Embryonic facial prominence (tissue), 1 donor: ENCODE measurements around the gene BBS9.
A peak's percentile ranks its signal among the peaks of the same experiment; 100 is the strongest.

Source experiments
- DNase-seq: peaks from one replicate; pipeline ENCODE4 v3.0.0-alpha.2; 2016; ENCODE audit errors: extremely low spot score

BBS9 gene

DNA sequence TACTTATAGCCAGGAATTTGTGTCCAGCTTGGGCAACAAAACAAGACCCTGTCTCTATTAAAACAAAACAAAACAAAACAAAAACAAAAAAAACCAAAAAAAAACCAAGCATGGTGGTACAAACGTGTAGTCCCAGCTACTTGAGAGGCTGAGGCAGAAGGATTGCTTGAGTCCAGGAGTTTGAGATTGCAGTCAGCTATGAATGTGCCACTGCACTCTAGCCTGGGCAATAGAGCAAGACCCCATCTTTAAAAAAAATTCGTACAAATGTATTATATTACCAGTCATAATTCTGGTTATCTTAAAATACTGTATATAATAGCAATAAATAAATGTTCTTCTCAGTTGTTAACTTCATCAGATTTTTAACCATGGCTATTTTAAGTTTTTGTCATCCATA, 2.3 kb upstream of the BBS9 start:
- no peak for DNase-seq

DNA sequence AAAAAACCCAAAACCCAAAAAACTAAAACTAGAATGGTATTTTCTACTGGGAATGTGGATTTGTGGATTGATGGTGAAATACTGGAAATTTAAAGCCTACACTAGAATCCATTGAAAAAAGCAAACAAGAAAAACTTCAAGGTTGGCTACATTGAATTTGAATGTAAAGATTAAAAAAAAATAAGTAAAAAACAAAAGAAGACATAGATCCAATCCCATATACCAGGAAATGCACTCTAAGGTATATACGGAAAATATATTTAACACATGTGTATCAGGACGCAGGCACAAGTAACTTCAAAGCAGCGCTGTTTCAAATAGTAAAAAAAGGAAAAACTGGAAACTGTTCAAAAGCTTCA, 754 bp upstream of the BBS9 start:
- no peak for DNase-seq

DNA sequence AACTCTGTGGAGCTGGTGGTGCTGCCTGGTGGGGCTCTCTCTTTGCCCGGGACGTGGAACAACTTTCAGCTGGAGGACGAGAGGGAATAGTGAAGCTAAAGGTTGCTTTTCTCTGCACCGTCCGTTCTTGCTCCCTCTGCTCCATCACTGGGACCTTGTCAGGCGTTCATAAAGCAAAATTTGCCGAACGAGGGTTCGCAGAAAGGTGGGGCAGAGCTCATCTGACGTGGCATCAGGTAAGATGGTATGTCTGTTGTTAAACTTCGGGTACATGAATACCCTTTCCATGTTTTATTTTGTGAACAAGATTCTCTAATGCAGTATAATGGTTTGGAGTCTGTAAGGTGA, 416 bp downstream of the BBS9 start:
- no peak for DNase-seq

DNA sequence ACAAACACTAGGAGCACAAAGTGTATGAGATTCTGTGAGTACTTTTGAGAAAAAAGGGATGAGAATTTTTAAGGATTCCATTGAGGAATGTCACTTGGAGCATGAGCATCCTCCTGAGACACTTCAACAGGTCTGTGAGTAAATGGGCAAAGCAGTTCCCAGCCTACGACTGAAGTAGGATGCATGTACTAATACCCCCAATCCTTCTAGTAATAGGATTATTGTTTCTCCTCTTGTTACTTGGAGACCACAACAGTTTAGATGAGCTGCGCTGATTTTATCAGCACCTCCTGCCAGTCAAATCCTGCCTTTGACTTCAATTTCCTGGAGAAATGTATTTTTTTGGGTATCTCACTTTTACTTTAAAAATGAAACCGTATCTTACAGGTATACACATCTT, 820 bp downstream of the BBS9 start:
- DNase-seq, result no peak

DNA sequence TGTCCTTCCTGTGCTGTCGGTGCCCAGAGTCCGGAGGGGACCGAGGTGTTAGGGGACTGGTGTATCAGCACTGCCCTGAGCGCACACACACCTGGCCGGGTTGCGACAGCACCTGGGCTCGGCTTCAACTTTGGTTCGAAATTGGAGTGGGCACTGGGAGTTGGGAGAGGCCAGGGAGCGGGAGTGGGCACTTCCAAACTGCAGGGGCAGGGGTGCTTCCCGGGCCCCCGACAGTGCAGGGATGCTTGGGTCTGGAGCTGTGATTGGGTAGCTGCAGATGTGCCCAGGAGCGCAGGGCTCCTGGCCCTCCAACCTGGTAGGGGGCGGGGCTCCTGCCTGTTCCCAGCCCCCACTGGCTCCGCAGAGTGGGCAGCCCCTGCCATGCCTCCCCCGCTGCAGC, 7.7 kb downstream of the BBS9 start:
- no peak for DNase-seq

DNA sequence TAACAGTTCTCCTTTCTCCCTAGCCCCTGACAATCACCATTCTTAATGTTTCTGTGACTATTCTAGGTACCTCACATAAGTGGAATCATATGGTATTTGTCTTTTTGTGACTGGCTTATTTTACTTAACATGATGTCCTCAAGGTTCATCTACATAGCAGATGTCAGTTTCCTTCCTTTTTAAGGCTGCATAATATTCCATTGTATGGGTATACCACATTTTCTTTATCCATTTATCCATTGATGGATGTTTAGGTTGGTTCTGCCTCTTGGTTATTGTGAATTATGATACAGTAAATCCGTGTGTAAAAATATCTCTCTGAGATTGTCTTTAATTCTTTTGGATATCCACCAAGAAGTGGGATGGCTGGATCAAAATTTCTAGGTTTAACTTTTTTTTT, 13.2 kb downstream of the BBS9 start:
- DNase-seq, result no peak

DNA sequence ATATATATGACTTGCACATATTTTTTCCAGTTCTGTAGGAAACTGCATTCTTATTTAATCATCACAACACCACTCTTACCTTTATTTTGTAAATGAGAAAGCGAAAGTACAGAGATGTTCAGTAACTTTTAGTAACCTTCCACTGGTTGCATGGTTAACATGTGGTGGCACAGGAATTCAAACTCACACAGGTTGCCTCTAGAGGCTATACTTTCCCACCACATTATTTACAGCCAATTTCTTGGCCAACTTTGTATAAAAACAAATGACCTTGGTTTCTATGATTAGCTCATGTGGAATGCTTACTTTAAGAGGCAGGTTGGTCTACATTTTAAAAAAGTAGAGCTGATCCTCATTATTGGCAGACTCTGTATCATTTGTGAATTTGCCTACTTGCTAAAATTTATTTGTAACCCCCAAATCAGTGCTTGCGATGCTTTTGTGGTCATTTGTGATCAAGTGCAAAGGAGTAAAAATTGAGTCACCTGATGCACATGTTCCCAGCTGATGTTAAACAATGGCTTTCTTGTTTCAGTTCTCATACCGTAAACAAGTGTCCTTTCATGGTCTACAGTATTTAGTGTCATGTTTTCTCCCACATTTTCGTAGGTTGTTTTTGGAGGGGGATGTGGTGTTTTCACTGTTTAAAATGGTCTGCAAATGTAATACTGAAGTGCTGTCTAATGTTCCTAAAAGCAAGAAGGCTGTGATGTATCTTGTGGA, 14.8 kb downstream of the BBS9 start:
- DNase-seq, result no peak

DNA sequence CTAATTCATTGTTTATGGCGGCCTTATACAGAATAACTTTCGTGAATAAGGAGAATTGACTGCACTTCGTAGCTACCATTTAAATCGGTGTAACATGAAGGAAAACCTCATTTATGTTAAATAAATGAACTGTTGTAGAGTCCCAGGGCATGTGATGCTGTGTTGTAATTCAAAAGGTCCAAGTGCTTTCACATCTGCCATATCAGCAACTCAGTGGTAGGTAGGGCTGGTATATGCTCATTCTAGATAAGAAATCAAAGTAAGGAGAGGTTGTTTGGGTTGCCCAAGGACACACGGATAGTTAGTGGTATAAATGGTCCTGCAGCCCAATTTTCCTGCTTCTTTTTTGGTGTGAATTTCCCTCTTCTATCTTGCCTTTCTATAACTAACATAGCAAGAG, 15.8 kb downstream of the BBS9 start:
- DNase-seq, result no peak

DNA sequence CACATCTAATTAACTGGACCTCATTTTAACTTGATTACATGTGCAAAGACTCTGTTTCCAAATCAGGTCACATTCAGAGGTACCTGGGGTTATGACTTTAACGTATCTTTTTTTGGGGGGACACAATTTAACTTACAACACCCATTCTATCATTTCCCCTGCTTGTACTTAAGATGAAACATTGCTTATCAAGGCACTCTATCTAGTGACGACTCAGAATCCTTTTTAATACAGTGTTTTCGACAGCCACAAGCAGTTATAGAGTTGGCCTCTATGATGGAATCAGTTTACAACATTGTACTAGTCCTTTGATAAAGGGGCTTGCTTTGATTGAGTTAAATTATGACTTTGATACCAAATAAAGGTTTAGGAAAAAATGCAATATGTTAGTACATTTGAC, 22.7 kb downstream of the BBS9 start:
- DNase-seq, result no peak

DNA sequence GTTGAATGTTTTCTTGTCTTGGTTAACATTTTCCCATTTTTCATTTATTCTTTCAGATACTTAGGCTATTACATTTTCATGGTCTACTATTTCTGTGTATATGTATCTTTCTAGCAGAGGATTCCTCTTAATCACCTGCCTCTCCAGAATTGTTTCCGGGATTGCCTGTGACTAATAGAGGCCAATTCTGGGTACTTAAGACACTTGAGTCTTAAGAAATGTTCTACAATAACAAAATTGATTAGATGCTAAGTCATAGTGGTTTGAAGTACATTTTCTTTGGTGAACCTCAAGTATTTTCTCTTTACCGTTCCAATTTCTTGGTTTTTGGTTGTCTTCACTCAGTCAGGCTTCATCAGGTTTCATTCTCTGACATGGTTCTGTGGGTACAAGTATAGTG, 26.4 kb downstream of the BBS9 start:
- DNase-seq, result no peak

DNA sequence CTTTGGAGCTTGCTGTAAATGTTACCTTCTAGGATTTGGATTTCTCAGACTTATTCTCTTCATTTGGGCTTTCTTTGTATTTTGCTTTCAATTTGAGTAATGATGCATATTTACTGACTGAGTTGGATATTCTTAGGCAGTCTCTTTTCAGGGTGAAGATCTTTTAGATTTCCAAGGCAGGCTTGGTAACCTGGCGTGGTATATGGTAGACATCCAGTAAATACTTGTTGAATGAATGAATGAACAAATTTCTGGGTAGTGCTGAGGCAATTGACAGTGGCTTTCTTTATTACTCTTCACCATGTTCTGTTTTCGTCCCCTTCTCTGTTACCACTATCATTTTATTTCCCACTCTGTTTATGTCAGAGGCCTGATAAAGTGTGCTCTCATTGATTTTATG, 27.1 kb downstream of the BBS9 start:
- no peak for DNase-seq

DNA sequence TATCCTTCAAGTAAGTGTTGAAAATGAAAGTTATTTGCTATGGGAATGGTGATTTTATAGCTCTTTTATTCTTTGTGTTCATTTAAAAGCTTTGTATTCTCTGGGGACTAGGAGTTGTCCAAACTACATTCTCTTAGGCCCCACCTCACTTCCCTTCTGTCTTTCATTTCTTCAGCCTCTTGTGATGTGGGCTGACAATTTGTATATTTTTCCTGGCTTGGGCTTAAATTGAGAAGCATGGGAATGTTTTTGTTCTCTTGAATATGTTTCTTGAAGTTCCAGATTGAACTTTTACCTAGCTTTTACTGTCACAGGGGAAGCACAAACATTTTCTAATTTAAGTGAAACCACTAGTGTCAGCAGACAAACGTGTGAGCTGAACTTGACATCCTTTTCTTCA, 27.9 kb downstream of the BBS9 start:
- DNase-seq, result no peak

DNA sequence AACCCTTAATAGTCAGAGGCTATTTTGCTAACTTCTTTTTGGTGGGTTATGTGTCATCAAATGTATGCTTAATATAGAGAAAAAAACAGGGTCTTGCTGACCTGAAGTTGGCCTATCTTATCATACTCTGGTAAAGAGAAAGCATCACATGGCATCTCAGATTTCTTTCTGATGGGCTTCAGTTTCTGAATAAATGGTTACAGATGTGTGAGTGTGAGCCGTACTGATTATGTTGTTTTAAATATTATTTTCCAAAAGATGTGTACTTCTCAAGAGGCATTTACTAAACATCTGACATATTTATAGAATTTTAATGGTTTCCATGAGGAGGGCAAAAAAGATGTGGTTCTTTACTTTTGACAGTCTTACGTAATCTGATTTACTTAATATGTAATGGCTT, 28.4 kb downstream of the BBS9 start:
- DNase-seq, result peak; percentile 27

DNA sequence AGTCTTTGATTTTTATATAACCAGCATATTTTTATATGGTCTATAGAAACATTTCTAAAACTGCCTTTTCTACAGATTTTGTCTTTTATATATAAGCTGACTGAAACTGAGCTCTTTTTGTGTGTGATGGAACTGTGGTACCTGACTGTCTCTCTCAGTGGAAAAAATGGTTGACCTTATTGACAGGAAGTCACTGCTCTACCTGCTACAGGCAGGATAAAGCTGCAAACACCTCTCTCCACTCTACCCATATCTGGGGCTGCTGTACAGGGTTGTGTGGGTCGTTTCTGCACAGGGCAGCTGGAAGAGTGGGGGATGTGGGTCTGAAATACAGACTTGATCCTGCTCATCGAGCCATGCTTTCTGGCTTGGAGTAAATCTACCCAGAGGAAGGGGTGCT, 48.5 kb downstream of the BBS9 start:
- DNase-seq, result no peak

DNA sequence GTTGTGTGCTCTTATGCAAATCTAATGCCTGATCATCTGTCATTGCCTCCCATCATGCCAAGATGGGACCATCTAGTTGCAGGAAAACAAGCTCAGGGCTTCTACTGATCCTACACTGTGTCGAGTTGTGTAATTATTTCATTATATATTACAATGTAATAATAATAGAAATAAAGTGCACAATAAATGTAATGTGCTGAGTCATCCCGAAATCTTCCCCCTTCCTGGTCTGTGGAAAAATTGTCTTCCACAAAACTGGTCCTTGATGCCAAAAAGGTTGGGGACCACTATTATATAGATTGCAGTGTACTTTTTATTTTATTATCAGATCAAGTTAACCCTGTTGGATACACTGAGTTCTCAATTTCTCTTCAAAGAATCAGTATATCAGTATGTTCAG, 50.2 kb downstream of the BBS9 start:
- no peak for DNase-seq

DNA sequence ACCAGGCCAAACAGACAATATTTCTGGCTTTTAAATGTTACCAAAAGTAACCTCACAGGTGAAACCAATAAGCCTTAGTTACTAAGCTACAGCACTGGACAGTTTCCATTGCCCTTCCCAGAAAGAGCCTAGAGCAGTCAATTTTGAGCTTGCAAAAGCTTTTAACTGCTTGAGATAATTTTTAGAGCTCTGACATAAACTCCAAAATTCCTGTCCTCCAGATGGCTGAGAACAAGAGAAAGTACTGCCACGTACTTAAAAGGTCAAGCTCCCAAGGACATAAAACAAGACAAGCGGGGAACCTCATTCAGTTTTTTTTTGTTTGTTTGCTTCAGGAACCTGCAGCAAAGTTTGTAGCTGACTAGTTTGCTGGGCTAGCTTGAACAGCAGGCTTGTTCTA, 54.1 kb downstream of the BBS9 start:
- DNase-seq, result no peak

DNA sequence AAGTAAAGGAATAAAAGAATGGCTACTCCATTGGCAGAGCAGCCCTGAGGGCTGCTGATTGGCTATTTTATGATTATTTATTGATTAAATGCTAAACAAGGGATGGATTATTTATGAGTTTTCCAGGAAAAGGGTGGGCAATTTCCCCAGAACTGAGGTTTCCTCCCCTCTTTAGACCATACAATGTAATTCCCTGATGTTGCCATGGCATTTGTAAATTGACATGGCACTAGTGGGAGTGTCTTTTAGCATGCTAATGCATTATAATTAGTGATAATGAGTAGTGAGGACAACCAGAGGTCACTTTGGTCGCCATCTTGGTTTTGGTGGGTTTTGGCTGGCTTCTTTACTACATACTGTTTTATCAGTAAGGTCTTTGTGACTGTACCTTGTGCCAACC, 55.5 kb downstream of the BBS9 start:
- no peak for DNase-seq

DNA sequence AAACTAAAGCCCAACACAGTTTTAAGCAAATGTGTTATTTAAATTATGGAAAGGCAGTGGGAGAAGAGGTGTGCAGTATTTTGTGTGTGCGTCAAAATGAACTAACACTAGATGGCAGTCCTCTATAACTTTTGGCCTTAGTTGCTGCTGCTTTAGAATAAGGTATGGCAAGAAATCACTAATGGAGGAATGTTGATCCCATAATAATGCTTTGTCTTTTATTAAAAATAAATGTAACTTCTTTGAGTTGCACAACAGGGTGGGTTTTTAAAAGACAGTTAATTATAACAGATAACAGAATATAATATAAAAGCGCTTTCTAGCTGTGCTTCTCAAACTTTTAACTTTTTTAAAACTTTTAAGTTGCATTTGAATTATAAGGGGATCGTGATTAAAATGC, 56.4 kb downstream of the BBS9 start:
- DNase-seq, result peak; percentile 43

DNA sequence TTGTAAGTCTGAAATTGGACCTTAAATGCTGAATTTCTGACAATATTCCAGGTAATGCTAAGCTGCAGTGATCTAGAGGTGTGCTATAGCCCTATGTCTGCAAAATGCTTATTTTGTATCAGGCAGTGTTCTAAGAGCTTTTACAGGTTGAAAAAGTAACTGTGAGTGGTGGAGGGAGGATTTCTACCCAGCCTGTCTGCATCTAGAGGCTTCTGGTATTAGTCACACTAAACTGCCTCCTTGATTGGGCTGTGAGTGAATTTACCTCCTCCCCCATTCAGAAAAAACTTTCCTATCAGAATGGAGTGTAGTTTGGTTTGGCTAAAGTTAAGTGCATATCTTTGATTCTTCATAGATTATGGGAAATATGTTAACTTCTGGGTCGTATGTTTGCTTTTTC, 56.8 kb downstream of the BBS9 start:
- no peak for DNase-seq

DNA sequence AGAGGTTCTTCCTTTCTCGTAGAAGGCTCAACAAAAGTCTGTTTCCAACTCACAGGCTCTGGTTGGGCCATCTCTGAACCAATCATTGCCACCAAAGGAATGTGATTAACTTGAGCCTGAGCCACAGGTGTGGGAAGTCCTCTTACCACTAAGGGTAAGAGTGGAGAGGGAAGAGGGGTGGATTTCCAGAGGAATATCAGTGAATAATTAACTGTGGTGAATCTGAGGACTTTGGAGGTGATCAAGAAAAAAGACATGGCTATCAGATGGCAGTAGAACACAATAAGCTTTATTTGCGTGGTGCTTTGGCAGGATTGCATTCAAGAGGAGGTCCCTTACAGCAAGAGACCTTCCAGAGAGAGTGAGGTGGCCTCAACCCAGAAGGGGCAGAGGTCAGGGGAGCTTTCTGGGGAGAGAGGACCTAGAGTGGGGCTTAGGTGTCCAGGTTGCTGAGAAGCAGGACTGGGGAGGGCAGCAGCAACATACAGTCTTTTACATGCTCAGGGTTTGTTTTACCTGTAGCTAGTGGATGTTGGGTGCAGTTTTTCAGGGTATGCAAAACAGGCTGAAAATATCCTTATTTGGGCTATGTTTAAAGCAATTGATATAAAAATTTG, 61.4 kb downstream of the BBS9 start:
- DNase-seq, result no peak

DNA sequence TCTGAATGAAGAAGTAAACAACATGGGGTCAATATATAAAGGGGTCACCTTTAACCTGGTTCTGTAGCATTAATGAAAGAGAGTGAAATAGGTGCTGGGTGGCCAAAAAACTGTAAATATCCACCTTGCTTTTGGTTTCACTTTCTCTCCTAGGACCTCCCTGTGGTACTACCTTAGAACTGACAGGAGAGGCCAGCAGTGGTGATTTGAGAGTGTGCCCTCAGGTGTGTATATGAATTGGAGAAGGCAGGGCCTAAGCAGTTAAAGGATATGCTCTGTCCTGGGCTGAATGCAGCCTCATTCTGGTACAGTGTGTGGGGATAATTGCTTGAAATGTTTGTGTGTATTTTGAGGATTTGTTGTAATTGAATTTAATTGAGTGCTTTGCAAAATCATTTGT, 62.0 kb downstream of the BBS9 start:
- DNase-seq, result no peak

DNA sequence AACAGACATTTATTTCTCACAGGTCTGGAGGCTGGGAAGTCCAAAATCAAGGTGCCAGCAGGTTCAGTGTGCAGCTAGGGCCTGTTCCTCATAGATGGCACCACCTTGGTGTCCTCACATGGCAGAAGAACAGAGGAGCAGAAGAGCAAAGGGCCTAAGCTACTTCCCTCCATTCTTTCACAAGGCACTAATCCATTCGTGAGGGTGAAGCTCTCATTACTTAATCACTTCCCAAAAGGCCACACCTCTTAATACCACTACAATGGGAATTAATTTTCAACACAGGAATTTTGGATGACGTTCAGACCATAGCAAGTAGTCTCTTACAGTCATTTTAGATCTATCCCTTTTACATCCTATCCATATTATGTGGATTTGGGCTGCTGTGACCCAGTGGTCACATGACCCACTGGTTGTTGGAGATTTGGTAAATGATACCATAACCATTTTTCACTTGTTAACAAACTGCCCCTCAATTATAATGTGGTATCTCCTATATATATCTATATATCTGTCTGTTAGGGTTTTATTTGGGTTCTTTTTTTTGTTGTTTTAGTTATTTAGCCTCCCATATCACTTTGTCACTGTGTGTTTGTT, 63.4 kb downstream of the BBS9 start:
- DNase-seq, result no peak

DNA sequence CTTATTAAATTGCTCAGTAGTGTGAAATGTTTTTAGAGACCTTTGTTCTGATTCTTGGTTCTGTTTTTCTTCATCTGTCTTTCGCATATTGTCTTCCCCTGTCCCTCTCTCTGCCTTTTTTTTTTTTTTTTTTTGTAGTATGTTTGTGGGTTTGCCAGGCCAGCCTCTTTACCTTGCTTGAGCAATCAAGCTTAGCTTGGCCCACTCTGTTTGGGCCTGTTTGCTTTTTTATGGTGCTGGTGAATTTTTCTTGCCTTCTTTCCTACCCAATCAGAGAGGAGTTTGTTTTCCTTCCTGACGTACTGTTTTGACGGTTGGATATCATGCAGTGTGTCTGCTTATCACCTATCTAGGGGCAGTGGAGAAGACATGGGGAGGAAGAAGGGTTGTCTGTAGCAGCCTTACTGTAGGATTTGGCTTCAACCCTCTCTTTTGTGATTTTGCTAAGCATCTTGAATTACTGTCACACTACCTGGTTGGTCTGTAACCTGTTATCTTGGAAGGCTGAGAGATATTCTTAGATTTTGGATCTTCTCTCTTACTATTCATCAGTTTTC, 64.0 kb downstream of the BBS9 start:
- no peak for DNase-seq

DNA sequence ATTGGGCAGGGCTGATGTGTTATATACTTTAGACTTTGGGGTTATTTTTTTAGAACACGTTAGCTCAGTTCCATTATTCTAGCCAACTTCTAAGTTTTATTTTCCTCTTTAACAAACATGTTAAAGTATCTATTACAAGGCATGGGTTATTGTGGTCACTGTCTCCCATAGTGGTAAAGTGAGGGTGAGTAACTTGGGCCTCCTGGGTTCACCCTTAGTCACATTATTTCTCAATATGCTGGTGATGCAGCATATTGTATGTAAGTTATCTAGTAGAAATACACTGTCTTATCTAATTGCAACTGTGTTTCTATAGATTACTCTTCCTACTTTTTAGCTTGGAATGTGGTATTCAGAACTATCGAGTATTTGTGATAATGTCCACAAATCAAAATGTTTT, 65.9 kb downstream of the BBS9 start:
- DNase-seq, result no peak
